ENCODE data around the gene CHST15. TPM values are rescaled to one million over a fixed set of nuclear protein-coding genes. Genes with fewer than 3 reads are reported as not detected.

The CHST15 gene
- 64.8 TPM for total RNA-seq

DNA sequence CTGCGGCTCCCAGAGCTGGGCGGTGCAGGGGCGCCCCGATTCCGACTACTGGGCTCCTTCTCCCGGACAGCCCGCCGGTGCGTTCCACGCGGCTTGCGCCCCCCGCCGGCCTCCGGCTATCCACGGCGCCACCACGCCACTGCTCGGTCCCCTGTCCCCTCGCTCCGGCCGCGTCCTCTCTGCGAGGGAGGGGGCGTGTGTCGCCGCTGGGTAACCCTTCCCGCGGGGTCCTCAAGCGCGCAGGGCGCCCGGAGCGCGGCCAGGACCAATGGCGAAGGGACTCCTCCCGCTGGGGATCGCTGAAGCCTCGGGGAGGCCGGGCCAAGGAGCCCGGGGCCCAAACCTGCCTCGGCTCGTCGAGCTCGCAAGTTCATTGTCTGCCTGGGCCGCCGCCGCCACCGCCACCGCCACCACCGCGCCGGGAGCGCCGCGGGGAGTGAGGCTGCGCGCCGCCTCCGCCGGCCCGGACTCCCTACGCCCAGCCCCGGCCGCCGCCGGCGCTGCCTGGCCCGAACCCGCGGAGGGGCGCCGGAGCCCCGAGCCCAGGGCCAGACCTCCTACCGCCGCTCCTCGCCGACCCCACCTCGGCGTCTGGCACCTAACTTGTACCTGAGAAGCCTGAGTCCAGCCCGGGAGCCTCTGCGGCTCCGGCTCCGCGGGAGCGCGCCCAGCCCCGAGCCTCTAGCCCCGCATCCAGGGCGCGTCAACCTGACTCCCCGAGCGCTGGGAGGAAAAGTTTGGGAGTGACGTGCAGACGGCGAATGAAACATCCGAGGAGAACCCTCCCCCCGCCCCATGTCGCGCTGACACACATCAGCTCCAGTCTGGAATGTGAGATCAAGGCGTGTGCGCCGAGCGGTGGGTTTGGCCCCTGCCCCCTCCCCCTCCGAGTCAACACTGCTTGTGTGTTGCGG, at the start of gene CHST15:
Gene CHST15, minus strand, starts transcription at position 739 of the 914 bp plus-strand sequence. CDS start 47,386 bp downstream, outside the sequence.

Other genes starting within 250 kb of the CHST15 start
- 0.31 TPM for gene CPXM2, start 201.8 kb downstream of the CHST15 start, total RNA-seq